GM23338 (cell line): ENCODE measurements around the gene ACSF3. TPM values are rescaled to one million over a fixed set of nuclear protein-coding genes. Genes with fewer than 3 reads are reported as not detected.

Experiments
- ATAC-seq: fragments of 200-7000 bp; cut with Tn5 transposase; 3 replicates; pipeline ENCODE4 v1.9.1; 2020
- DNase-seq: peaks from one replicate; pipeline ENCODE4 v3.0.0-alpha.2; 2015; ENCODE audit warnings: low spot score
- H2AFZ ChIP-seq: fragments of 200-600 bp; sonication (generic); 2 replicates; pipeline ENCODE4 v1.8.0; 2016; ENCODE audit warnings: antibody characterized with exemption, mild to moderate bottlenecking, moderate library complexity
- H3F3A ChIP-seq: fragments of 200-600 bp; sonication (generic); replicated peaks from 2 replicates; pipeline ENCODE4 v1.8.0; 2017; ENCODE audit warnings: antibody characterized with exemption, mixed run types, low read depth
- H3K27ac ChIP-seq: fragments of 200-600 bp; sonication (generic); 2 replicates; pipeline ENCODE4 v1.6.1; 2016; ENCODE audit warnings: low read depth
- H3K27me3 ChIP-seq: fragments of 200-600 bp; sonication (generic); 2 replicates; pipeline ENCODE4 v1.8.0; 2016; ENCODE audit warnings: mild to moderate bottlenecking, mixed run types, moderate library complexity; ENCODE audit not compliant: insufficient read depth
- H3K36me3 ChIP-seq: fragments of 200-600 bp; sonication (generic); 2 replicates; pipeline ENCODE4 v1.8.0; 2016; ENCODE audit warnings: mild to moderate bottlenecking; ENCODE audit not compliant: insufficient read depth
- H3K4me1 ChIP-seq: fragments of 200-600 bp; sonication (generic); 2 replicates; pipeline ENCODE4 v1.8.0; 2016; ENCODE audit warnings: mild to moderate bottlenecking, moderate library complexity; ENCODE audit not compliant: insufficient read depth
- H3K4me2 ChIP-seq: fragments of 200-600 bp; sonication (generic); 2 replicates; pipeline ENCODE4 v1.7.1; 2017; ENCODE audit warnings: mixed run types
- H3K4me3 ChIP-seq: fragments of 200-600 bp; sonication (generic); 2 replicates; pipeline ENCODE4 v1.6.1; 2016; ENCODE audit warnings: mixed run types
- H3K79me2 ChIP-seq: fragments of 200-600 bp; sonication (generic); replicated peaks from 2 replicates; pipeline ENCODE4 v1.8.0; 2017; ENCODE audit warnings: mild to moderate bottlenecking; ENCODE audit not compliant: insufficient read depth
- H3K9me2 ChIP-seq: fragments of 200-600 bp; sonication (generic); 2 replicates; pipeline ENCODE4 v1.8.0; 2017; ENCODE audit not compliant: insufficient read depth
- H4K20me1 ChIP-seq: fragments of 200-600 bp; sonication (generic); replicated peaks from 2 replicates; pipeline ENCODE4 v1.8.0; 2017; ENCODE audit warnings: mild to moderate bottlenecking; ENCODE audit not compliant: insufficient read depth
- H3K27ac Mint-ChIP-seq: 2 replicates; pipeline ENCODE4 v1.8.0; 2020; ENCODE audit warnings: inconsistent platforms, mild to moderate bottlenecking, moderate library complexity, mixed read lengths
- H3K27me3 Mint-ChIP-seq: 3 replicates; pipeline ENCODE4 v1.8.0; 2022; ENCODE audit warnings: low read depth, mild to moderate bottlenecking, moderate library complexity, mixed read lengths, inconsistent platforms; ENCODE audit not compliant: insufficient read depth, poor library complexity
- H3K36me3 Mint-ChIP-seq: 3 replicates; pipeline ENCODE4 v1.8.0; 2021; ENCODE audit warnings: low read depth, mild to moderate bottlenecking, inconsistent platforms, moderate library complexity, mixed read lengths
- H3K4me1 Mint-ChIP-seq: 3 replicates; pipeline ENCODE4 v1.8.0; 2020; ENCODE audit warnings: mild to moderate bottlenecking, inconsistent platforms, mixed read lengths
- H3K4me3 Mint-ChIP-seq: 3 replicates; pipeline ENCODE4 v1.8.0; 2021; ENCODE audit warnings: moderate library complexity, mild to moderate bottlenecking, inconsistent platforms, mixed read lengths
- H3K9me3 Mint-ChIP-seq: 3 replicates; pipeline ENCODE4 v1.8.0; 2020; ENCODE audit warnings: moderate library complexity, mild to moderate bottlenecking, inconsistent platforms, mixed read lengths
- EZH2 ChIP-seq: fragments of 200-600 bp; sonication (generic); IDR thresholded peaks from one replicate; pipeline ENCODE4 v1.8.0; 2017; ENCODE audit warnings: antibody characterized with exemption, mild to moderate bottlenecking, low read depth; ENCODE audit not compliant: unreplicated experiment
- EZH2phosphoT487 ChIP-seq: fragments of 200-600 bp; sonication (generic); IDR thresholded peaks from one replicate; pipeline ENCODE4 v1.8.1; 2018; ENCODE audit warnings: antibody characterized with exemption; ENCODE audit not compliant: unreplicated experiment
- JUNB ChIP-seq: IDR thresholded peaks from one replicate; pipeline ENCODE4 v1.6.1; 2016; ENCODE audit warnings: antibody characterized with exemption; ENCODE audit not compliant: unreplicated experiment
- NANOG ChIP-seq: IDR thresholded peaks from 2 replicates; pipeline ENCODE4 v1.6.1; 2016; ENCODE audit warnings: antibody characterized with exemption, borderline replicate concordance
- POLR2AphosphoS5 ChIP-seq: IDR thresholded peaks from 2 replicates; pipeline ENCODE4 v1.6.1; 2016; ENCODE audit warnings: antibody characterized with exemption, low read depth
- STAT1 ChIP-seq: IDR thresholded peaks from one replicate; pipeline ENCODE4 v1.6.1; 2016; ENCODE audit warnings: antibody characterized with exemption; ENCODE audit not compliant: unreplicated experiment
- ZNF114 ChIP-seq: fragments of 250-450 bp; sonication (Bioruptor Pico); IDR thresholded peaks from 2 replicates; pipeline ENCODE4 v1.5.0; 2020; ENCODE audit warnings: mild to moderate bottlenecking, moderate library complexity
- ZNF331 ChIP-seq: fragments of 250-450 bp; sonication (Bioruptor Pico); IDR thresholded peaks from 2 replicates; pipeline ENCODE4 v1.5.0; 2020; ENCODE audit warnings: low read depth, mild to moderate bottlenecking, moderate library complexity
- polyA plus RNA-seq: library from polyadenylated mRNA; unstranded; fragments of >200 nt; fragmentation: Nextera tagmentation; extraction: Ambion mirVana; gene quantifications from 2 replicates; pipeline ENCODE4 v1.2.1, GENCODE V29; 2016
- total RNA-seq: library from RNA; depleted of rRNA; stranded (reverse); fragments of >200 nt; shearing (Covaris generic); gene quantifications from 2 replicates; pipeline ENCODE4 v1.2.3, GENCODE V29; 2014
- TF ChIP-seq, protein P1 (sequence below): IDR thresholded peaks from one replicate; pipeline ENCODE4 v1.6.1; 2018; ENCODE audit warnings: antibody characterized with exemption; ENCODE audit not compliant: unreplicated experiment
- TF ChIP-seq, protein P2 (sequence below), 2 experiments: fragments of 200-600 bp in 1 of 2; sonication (generic) in 1 of 2; conservative IDR thresholded peaks; 2 replicates each; pipeline versions ENCODE4 v1.5.1 to v1.6.1; 2016 to 2017; ENCODE audit warnings: antibody characterized with exemption in 2 of 2, low read depth in 2 of 2, mild to moderate bottlenecking in 2 of 2, moderate library complexity in 1 of 2
- TF ChIP-seq, protein P3 (sequence below): IDR thresholded peaks from 2 replicates; pipeline ENCODE4 v1.6.1; 2016; ENCODE audit warnings: antibody characterized with exemption

ACSF3 gene
- total and polyA plus RNA-seq, 2 experiments from 2014 or later, result 12.8 to 23.1 TPM

DNA sequence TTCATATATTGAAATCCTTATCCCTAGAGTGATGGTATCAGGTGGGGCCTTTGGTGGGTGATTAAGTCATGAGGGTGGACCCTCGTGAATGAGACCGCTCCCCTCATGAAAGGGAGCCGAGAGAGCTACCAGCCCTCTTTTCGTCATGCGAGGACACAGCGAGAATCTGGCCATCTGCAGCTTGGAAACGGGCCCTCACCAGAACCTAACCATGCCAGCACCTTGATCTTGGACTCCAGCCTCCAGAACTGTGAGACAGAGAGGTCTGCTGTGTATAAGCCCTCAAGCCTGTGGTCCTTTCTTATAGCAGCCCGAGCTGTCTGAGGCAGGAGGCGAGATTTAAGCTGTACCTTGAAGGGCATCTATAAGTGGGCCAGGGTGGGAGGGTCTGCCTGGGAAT, 23.7 kb upstream of the ACSF3 start (continued):
- TF ChIP-seq, protein P1, sequence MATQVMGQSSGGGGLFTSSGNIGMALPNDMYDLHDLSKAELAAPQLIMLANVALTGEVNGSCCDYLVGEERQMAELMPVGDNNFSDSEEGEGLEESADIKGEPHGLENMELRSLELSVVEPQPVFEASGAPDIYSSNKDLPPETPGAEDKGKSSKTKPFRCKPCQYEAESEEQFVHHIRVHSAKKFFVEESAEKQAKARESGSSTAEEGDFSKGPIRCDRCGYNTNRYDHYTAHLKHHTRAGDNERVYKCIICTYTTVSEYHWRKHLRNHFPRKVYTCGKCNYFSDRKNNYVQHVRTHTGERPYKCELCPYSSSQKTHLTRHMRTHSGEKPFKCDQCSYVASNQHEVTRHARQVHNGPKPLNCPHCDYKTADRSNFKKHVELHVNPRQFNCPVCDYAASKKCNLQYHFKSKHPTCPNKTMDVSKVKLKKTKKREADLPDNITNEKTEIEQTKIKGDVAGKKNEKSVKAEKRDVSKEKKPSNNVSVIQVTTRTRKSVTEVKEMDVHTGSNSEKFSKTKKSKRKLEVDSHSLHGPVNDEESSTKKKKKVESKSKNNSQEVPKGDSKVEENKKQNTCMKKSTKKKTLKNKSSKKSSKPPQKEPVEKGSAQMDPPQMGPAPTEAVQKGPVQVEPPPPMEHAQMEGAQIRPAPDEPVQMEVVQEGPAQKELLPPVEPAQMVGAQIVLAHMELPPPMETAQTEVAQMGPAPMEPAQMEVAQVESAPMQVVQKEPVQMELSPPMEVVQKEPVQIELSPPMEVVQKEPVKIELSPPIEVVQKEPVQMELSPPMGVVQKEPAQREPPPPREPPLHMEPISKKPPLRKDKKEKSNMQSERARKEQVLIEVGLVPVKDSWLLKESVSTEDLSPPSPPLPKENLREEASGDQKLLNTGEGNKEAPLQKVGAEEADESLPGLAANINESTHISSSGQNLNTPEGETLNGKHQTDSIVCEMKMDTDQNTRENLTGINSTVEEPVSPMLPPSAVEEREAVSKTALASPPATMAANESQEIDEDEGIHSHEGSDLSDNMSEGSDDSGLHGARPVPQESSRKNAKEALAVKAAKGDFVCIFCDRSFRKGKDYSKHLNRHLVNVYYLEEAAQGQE, result no peak
- TF ChIP-seq ZNF331, result no peak
- TF ChIP-seq STAT1, result no peak
- TF ChIP-seq, protein P2, sequence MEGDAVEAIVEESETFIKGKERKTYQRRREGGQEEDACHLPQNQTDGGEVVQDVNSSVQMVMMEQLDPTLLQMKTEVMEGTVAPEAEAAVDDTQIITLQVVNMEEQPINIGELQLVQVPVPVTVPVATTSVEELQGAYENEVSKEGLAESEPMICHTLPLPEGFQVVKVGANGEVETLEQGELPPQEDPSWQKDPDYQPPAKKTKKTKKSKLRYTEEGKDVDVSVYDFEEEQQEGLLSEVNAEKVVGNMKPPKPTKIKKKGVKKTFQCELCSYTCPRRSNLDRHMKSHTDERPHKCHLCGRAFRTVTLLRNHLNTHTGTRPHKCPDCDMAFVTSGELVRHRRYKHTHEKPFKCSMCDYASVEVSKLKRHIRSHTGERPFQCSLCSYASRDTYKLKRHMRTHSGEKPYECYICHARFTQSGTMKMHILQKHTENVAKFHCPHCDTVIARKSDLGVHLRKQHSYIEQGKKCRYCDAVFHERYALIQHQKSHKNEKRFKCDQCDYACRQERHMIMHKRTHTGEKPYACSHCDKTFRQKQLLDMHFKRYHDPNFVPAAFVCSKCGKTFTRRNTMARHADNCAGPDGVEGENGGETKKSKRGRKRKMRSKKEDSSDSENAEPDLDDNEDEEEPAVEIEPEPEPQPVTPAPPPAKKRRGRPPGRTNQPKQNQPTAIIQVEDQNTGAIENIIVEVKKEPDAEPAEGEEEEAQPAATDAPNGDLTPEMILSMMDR (conservative IDR thresholded peaks at IDR 0.05; ENCODE audit: low read depth in 2 of 2), result no peak
- TF ChIP-seq NANOG, result no peak
- TF ChIP-seq EZH2phosphoT487, result no peak

DNA sequence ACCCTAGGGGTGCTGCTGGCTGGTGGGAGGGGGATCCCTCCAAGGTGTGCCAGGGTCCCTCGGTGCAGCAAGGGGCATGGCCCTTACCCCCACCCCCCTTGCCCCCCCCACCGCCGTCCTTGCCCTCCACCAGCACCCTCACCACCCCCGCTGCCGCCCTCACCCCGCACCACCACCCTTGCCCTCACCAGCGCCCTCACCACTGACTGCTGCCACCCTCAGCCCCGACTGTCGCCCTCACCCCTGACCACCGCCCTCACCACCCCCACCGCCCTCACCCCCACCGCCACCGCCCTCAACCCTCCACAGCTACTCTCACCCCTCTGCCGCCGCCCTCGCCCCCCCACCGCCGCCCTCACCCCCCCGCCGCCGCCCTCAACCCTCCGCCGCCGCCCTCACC, 23.1 kb upstream of the ACSF3 start:
- Mint-ChIP-seq H3K4me1 (no peaks in the 10 kb centered on the region), H3K4me3 (no peak overlapping the region), H3K9me3 (peaks cover 31% of the 10 kb centered on the region), H3K36me3 (peaks cover 7% of the 10 kb centered on the region), H3K27me3 (peaks cover 11% of the 10 kb centered on the region), H3K27ac (no peak overlapping the region)
- DNase-seq (no peak), ATAC-seq (no peak)
- no peaks in the 10 kb centered on the region for H3K4me1 ChIP-seq
- 0 out of 2 replicates have a peak, but pooled peaks cover 4% of the 10 kb centered on the region for H3K9me2 ChIP-seq
- H2AFZ ChIP-seq, result no peak overlapping the region
- no peak overlapping the region for H3K4me2 ChIP-seq
- H3K27ac ChIP-seq, result no peak overlapping the region
- H3K4me3 ChIP-seq, result no peak overlapping the region
- no peaks in the 10 kb centered on the region for H3K36me3 ChIP-seq
- H3K27me3 ChIP-seq, result no peaks in the 10 kb centered on the region
- peaks cover 12% of the 10 kb centered on the region for H3F3A ChIP-seq
- no peaks in the 10 kb centered on the region for H3K79me2 ChIP-seq
- H4K20me1 ChIP-seq, result no peaks in the 10 kb centered on the region
- TF ChIP-seq ZNF114, result no peak
- TF ChIP-seq, protein P3, sequence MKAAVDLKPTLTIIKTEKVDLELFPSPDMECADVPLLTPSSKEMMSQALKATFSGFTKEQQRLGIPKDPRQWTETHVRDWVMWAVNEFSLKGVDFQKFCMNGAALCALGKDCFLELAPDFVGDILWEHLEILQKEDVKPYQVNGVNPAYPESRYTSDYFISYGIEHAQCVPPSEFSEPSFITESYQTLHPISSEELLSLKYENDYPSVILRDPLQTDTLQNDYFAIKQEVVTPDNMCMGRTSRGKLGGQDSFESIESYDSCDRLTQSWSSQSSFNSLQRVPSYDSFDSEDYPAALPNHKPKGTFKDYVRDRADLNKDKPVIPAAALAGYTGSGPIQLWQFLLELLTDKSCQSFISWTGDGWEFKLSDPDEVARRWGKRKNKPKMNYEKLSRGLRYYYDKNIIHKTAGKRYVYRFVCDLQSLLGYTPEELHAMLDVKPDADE, result no peak
- no peak for TF ChIP-seq POLR2AphosphoS5
- no peak for TF ChIP-seq JUNB
- TF ChIP-seq STAT1, result no peak
- no peak for TF ChIP-seq NANOG
- TF ChIP-seq EZH2, result no peak
- TF ChIP-seq, protein P1, result no peak
